Measurements from ENCODE around the gene GLRX3.

- TF ChIP-seq, protein P1, sequence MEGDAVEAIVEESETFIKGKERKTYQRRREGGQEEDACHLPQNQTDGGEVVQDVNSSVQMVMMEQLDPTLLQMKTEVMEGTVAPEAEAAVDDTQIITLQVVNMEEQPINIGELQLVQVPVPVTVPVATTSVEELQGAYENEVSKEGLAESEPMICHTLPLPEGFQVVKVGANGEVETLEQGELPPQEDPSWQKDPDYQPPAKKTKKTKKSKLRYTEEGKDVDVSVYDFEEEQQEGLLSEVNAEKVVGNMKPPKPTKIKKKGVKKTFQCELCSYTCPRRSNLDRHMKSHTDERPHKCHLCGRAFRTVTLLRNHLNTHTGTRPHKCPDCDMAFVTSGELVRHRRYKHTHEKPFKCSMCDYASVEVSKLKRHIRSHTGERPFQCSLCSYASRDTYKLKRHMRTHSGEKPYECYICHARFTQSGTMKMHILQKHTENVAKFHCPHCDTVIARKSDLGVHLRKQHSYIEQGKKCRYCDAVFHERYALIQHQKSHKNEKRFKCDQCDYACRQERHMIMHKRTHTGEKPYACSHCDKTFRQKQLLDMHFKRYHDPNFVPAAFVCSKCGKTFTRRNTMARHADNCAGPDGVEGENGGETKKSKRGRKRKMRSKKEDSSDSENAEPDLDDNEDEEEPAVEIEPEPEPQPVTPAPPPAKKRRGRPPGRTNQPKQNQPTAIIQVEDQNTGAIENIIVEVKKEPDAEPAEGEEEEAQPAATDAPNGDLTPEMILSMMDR (IDR thresholded peaks at IDR 0.05; ENCODE audit: insufficient read depth, low read depth, low read length) = no peak
- no peak for TF ChIP-seq EZH2 (IDR thresholded peaks at IDR 0.05; ENCODE audit: insufficient read depth, low read length)
These were observed 64.8 kb downstream of the GLRX3 start for GRCh38 chr10:130201043-130201380.

All from astrocyte (in vitro differentiated cells and primary cell).